Measurements from ENCODE around the gene OSBP.

The OSBP gene

DNA sequence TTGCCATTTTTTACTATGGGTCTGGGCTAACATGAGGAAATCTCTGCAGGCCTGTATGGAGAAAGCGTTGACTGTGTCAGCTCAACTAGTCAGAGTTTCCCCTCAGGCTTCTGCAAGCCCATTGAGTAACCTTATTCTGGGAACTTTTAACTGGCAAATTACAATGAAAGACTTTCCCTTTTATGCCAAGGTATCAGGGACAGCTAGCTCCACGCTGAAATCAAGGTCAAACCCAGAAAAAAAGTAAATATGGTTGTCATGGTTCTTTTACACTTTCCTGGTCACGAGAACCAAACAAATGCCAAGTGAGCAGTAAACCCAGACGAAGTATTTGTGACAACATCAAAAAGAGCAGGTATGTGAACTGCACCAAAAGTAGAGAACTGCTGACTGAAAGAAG, 13.8 kb downstream of the OSBP start:
- DNase-seq, result no peak

DNA sequence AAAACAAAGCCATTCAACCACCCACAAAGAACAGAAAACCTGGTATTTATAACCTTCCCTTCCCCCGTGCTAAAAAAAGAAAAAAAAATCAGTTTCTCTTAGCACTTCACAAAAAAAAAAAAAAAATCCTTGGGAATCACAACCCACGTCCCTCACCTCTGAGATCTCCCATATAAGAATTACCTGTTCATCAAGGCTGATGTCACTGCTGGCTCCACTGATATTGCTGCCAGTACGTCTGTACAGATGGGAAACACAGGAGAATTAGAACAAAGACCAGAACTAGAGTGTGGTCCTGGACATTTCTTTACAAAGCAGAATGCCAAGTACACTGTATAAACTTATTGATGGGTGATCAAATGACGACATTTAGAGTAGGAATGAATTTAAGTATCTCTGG, 14.9 kb downstream of the OSBP start:
- no peak for DNase-seq

DNA sequence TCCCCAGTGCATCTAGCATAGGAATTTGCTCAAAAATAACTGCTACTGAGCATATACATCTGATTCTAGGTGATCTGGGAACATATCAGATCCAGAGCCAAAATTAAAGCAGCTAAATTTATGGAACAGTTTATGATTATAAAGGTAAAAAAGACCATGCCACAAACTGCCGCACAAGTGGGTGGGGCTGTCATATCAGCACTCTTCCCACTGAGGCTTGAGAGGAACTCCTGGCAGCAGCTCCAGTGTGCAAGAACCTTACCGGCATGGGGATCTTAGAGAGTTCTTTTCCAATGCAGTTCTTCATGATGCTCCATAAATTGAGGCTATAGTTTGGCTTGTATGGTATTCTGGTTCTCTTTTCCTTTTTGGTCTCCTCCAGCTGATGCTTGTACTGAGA, 15.3 kb downstream of the OSBP start:
- DNase-seq, result no peak

DNA sequence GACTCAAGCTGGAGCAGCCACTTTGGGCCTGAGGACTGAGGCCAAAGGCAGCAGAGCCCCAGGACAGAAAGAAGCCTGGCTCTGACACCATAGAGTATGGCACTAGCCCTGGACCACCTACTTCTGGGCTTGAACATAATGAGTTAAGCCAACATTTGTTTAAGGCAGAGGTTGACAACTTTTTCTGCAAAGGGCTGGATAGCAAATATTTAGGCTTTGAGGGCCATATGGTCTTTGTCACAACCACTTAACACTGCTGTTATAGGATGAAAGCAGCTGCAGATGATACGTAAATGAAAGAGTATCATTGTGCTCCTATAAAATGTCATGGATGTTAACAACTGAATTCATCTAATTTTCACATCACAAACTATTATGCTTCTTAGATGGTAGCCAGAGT, 16.6 kb downstream of the OSBP start:
- DNase-seq, result no peak

DNA sequence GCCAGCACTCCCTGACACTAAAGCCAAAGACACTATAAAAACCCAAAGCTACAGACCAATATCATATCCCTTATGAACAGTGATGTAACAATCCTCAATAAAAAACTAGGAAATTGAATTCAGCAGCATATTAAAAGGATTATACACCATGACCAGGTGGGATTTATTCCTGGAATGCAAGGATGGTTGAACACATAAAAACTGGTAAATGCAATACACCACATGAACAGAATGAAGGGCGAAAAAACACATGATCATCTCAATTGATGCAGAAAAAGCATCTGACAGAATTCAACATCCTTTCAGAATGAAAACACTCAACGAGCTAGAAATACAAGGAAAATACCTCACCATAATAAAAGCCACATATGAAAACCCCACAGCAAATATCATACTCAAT, 31.3 kb downstream of the OSBP start:
- DNase-seq, result no peak

DNA sequence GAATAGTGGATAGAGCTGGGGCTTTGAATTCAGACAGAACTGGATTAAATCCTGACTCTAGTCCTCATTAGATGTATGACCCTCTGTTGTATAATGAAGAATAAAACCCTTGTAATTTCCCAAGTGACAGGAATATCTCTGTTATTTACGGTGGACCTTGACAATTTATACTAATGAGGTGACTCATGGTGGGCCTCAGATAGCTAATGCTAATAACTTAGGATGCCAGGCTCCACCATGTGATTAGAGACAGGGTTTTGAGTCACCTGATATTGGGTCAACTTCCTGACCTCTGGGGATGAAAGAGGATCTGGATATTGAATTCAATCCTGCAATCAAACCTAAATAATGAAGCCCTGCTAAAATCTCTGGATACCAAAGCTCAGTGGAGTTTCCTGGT, 33.6 kb downstream of the OSBP start:
- no peak for DNase-seq

DNA sequence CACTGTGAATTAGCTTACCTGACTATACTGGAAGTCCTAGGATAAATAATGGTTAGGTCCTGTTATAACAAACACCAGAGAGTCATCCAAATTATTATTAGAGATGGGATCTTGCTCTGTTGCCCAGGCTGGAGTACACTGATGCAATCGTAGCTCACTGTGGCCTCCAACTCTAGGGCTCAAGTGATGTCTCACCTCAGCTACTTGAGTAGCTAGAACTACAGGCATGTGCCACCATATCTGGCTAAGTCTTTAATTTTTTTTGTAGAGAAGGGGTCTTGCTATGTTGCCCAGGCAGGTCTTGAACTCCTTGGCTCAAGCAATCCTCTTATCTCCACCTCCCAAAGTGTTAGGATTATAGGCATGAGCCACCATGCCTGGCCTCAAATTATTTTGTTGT, 37.2 kb downstream of the OSBP start:
- DNase-seq, result no peak

DNA sequence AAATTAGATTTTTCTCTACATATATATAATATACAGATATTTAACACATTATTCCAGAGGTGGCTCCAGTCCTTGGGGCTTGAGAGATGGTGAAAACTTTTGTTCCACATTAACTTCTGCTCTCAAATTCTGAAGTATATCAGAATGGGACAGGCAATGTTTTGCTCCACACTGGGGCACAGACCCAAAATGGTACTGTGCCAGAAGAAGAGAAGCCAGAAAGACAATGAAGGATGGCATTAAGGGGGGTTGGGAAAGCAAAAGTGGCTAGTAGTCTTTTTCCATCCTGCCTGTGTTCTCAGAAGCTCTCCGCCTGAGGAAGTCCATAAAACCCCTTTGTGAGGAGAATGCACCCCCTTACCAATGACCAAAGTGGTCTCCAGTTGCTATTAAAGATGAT, 40.1 kb downstream of the OSBP start:
- DNase-seq, result no peak

DNA sequence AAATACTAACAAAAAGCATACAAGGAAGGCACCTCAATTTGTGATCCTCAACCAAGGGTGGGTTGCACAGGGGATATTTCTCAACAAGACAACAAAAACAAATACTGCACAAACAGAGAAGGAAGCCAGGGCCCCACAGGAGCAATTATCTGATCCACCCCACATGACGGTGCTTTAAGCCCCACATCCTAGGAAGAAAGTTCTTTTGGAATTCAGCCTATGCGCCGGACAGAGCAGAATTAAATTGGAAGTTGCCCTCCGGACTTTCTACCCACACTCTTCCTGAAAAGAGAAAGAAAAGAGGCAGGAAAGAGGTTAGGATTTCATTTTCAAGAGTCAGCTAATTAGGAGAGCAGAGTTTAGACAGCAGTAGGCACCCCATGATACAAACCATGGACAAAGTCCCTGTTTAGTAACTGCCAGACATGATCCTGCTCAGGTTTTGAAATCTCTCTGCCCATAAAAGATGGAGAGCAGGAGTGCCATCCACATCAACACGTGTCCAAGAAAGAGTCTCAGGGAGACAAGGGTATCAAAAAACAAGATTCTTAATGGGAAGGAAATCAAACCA, 40.6 kb downstream of the OSBP start:
- no peak for DNase-seq

DNA sequence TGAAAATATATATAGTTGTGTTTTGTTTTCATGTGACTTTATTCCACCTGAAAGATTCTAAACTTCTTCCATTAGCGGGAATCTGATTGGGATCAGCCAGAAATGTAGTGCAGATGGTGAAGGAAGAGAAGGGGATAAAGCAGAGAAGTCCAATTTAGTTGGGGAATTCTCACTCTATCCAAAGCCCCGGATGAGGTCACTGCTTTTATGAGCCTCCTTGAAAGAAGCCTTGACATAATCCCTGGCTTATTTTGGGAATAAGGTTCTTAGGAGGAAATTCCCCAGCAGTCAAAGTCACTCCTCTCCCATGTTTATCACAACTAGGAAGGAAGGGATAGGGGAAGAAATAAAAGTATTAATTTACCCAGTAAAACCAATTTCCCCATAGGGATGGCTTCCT, 41.1 kb downstream of the OSBP start:
- DNase-seq, result no peak

DNA sequence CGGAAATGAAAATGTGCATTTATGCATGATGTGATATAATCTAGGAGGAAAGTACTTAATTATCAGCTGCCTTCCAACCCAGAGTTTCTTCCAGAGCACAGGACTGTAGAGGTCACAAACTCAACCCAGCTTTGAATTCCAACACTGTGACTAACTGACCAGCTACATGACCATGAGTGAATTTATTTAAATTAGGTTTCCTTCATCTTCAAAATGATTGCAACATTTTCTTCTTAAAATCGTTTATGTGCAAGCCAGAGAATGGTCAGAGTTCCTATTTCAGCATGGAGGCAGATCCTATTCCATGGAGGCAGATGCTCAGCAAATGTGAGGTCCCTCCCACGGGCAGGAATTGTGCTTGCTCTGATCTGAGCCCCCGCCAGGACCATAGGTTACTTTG, 42.4 kb downstream of the OSBP start:
- no peak for DNase-seq

DNA sequence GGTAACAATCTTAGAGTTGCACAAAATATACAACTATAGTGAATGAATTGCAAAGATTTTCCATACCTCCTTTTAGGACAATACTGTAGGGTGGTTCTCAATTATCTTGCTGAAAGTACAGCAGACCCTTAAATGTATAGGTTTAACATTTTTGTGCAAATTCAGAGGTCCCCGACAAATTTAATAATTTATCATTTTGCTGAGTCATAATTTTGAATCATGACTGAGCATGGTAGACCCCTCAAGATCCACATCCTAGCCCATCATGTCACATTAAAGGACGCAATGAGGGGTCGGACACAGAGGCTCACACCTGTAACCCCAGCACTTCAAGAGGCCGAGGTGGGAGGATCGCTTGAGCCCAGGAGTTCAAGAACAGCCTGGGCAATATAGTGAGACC, 43.5 kb downstream of the OSBP start:
- DNase-seq, result no peak

DNA sequence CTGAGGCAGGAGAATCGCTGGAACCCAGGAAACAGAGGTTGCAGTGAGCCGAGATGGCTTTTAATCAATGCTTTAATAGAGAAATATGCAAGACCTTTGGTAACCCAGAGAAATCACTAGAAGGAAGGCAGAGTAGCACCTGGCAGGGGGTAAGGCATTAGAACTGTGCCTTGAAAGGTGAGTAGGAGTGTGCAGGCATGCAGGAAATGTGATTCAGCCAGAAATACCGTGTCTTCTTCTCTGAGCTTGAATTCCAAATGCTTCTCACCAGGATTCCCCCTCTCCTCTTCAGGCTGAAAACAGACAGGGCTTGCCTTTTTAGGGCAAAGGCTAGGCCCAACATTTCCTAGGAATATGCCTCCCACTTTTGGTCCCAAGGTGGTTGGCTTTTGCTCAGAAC, 53.3 kb downstream of the OSBP start:
- no peak for DNase-seq

DNA sequence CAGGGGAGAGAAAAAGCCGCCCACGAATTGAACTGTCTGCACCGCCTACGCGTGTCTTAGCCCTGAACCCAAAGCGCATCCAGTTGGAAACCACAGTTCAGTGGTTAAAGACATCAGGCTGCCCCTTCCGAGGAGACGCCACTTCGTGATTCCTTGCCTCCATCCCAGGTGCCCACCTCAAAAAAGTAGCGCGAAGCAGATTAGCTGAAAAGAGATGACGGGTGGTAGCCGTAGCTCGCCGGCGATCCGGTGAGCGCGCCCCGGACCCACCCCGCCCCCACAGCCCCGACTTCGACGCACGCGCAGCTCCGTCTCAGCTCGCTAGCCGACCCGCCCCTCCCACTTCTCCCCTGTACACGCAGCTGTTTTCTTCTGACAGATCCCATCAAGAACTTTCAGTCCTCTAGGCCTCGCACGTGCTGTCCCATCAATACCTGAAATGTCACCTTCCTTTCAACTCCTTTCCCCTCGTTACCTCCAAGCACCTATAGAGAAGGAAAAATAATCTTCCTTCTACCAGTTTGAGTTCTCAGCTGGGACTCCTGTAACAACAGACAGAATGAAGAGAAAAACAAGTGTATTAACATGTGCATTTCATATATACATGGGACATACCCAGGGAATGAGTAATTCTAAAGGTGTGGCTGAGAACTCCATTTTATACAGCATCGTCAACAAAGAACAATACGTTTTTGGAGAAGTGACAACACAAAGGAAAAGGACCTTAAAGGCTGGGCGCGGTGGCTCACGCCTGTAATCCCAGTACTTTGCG, 54.7 kb downstream of the OSBP start:
- peak; percentile 81 for DNase-seq

DNA sequence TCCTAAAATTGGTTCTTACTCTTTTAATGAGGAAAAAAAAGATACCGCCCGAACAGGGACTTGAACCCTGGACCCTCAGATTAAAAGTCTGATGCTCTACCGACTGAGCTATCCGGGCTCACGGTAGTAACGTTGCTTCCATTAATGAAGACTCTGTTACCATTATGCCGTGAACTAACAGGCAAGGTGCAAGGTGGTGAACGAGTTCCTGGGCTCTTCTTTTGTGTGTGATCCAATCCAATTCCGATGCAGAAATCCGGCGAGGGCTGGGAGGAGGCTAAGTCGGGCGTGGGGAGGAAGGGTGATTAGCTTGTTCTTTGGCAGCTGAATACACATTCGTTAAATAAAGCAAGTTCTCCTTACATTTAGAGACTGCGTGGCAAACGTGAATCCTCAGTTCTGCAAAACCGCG, 55.3 kb downstream of the OSBP start:
- DNase-seq, result peak; percentile 69

DNA sequence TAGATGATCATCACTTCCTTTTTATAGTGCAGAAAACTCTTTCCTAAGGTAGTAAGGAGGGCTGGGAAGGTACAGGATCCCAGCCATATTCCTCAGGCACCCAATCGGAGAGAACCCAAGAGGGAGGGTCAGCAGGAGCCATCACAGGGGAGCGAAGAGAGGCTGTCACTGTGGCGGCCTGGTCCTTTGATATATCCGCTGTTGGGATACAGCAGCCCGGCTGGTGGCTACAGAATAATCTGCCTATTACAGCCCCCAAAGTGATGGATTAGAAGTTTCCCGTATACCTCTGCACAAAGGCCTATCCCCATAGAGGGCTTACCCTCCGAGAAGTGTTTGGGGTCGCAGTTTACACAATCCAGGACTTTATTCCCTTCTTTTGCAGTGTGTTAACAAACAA, 55.7 kb downstream of the OSBP start:
- DNase-seq, result no peak

DNA sequence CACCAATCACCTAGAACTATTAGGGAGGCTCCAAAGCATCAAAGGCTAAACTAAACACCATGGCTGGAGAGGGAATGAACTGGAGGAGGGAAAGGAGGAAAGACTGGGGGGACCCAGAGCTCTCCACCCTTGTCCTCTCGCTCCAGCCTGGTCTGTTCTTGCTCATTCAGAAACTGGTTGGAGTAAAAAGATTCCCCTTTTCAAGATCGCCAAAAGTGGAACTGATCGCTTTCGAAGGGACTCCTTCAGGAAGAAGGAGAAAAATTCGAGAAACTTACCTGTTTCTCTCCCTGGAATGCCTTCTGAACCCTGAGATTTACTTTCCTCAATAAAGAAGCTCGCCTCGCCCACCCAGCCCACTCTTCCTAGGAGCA, 57.3 kb downstream of the OSBP start:
- DNase-seq, result no peak

DNA sequence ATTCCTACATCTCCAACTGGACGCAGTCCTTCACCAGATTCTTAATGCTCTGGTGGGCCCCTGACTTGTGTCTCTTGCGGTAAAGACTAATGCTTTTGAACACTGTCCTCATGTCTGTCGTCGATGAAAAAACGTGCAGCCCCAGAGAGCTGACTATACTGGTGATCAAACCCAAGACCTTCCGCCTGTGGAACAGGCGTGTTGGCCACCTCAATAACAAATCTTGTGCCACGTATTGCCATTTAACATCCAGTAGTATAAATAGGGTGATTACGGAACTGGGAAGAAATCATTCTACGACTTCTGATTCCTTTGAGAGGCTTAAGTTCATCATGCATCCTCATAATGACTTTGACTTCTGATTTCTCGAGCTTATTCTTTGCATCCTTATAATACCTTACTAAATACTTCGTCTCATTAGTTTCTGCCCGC, 58.6 kb downstream of the OSBP start:
- no peak for DNase-seq

DNA sequence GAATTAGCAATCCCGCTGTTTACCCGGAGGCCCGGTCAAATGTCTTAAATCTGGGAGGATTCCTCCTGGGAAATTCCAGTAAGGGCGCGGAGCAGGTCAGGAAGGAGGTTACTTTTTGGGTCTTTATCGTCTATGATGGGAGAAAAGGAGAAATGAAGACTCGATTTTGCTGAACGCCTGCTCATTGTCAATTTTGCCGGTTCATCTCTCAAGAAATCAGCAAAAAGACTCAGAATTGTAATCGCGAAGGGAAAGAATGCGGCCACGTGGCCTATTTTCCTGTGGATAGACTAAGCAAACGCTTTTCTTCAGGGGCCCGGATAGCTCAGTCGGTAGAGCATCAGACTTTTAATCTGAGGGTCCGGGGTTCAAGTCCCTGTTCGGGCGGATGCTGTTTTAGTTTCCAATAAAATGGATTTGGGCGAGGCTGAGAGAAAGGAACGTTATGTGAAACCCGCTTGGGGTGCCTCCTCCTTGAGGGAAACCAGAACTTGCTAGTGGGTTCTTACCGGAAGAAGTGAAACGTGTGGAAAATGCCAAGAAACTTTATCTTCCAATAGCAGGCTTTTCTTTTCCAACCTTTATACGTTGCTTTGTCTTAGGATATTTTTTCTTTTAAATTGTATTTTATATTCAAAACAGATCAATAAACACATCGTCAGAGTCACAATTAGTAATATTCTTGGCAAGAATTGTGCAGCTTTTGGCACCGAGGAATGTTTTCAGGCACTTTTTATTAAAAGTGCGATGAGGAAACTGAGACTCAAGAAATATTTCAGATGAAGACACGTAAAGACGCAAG, 59.3 kb downstream of the OSBP start:
- DNase-seq, result peak; percentile 57

DNA sequence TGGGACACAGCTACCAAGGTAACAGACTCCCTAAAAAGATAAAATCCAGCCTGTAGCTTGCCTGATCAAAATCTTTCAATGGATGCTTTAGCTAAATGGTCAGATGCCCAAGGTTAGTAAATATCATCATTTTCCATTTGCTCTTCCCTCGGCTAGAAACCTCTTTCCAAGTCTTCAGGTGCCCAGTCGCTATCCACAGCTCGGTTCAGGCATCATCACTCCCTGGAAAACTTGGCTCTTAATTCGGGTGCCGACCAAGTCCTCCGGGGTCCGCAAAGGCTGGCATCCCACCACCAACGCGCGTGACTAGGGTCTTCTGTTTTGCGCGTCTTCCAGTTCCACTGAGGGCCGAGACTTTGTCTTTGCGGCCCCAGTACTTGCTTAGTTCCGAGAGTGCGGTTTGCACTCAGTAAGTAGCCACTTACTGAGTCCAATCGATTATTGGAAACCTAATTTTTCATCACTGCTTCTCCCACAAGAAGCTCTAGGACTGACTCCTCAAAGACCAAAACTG, 59.9 kb downstream of the OSBP start:
- no peak for DNase-seq

DNA sequence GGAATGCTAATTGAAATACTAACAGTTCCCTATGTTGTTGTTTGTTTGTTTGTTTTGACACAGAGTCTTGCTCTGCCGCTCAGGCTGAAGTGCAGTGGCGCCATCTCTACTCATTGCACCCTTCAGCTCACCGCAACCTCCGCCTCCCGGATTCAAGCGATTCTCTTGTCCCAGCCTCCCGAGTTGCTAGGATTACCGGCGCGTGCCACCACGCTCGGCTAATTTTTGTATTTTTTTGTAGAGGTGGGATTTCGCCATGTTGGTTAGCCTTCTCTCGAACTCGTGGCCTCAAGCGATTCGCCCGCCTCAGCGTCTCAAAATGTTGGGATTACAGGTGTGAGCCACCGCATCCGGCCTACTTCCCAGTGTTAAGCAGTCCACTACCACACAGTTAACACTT, 62.3 kb downstream of the OSBP start:
- no peak for DNase-seq

DNA sequence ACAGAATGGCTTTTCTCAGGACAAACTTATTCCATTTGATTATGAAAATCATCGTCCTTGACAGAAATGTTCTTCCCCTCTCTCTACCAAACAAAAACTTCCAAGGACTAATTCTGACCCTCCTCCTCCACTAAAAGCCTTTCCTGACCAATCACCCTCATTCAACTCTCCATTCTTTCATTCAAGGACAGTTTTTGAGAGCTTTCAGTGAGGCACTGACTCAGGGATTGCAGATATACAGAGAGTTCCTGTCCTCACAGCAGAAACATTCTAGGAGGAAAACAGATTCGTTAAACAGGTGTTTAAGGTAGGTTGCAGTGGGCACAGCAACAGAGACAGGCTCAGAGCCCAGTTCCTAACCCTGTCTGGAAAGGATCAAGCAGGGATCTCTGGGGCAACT, 62.7 kb downstream of the OSBP start:
- DNase-seq, result no peak

DNA sequence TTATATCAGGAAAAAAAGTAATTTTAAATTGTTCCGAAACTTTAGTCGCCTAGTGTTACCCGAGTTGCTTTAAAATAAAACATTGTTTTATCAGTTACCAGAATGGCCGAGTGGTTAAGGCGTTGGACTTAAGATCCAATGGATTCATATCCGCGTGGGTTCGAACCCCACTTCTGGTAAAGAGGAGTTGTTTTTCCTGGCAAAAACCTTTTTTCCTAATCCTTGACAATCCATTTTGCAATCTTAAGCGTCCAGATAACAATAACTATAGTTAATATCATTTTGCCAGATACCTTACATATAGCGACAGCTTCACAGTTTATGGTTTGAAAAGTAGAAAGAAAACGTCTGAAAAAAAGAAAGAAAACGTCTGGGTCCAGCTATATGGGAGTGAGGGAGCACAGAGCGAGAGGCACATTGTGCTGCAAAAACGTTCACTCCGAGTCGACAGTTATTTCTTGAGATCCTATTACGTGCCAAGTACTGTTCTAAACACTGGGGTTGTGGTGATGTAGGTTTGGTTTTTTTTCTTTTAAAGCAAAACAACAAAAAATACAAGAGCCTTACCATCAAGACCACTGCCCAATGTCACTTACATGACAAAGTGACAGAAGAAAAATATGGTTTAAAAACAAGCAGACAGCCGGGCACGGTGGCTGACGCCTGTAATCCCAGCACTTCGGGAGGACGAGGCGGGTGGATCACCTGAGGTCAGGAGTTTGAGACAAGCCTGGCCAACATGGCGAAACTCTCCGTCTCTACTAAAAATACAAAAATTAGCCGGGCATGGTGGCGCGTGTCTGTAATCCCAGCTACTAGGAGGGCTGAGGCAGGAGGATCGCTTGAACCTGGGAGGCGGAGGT, 63.7 kb downstream of the OSBP start:
- no peak for DNase-seq

All from stimulated activated naive CD4-positive, alpha-beta T cell treated with Interleukin-2 at 50 U/mL for 16 hours (primary cell).